ENCODE data around the gene GGTLC2.
"Not testable (repeated sequence)": the region's sequence is repeated elsewhere in the genome, so short reads cannot be mapped to it uniquely, and the experiment has no call there.

GGTLC2 gene

DNA sequence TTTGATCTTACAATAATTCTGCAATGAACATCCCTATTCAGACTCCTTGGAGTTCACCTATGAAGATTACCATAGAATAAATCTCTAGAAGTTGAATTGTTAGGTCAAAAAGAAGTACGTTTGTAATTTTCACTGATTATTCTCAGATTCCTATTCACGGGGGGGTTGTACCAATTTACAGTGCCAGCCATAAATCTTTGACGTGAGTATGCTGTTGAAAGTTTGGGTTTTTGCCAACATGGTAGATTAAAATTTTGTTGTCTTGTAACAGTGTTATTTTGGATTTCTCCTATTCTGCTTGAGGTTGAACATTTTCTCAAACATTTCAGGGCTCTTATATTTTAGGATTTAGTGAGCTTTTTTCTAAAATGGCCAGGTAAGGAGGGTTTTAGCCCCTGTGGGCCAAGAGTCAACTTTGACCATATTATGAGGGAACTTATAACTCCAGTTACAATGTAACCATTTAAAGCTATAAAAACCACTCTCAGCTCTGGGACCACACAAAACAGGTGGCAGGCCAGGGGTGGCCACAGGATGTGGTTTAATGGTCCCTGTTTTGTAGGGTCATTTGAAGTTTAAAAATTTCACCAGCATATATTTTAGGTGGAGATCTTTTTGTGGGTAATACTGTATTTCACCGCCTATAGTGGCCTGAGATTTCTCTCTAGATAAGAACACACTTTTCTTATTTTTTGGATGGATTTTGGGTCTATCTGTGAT is 25.8 kb downstream of the GGTLC2 start:
- DNase-seq, result no peak

DNA sequence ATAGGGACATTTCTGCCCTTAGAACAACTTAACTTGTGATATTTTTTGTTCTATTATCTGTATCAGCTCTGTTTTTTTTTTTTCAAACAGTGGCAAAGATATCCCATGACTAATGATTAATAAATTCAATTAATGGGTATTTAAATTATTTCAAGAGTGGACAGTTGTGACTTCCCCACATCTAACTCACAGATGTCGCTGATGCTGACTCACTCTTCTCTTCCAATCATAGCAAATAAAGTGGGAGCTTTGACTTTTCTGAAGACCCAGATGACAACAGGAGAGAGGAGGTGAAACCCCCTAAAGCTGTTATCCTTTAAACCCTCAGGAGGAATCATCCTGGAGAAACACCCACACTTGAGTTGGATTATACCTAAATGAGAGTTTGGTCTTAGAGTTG is 27.1 kb downstream of the GGTLC2 start:
- DNase-seq, result no peak

DNA sequence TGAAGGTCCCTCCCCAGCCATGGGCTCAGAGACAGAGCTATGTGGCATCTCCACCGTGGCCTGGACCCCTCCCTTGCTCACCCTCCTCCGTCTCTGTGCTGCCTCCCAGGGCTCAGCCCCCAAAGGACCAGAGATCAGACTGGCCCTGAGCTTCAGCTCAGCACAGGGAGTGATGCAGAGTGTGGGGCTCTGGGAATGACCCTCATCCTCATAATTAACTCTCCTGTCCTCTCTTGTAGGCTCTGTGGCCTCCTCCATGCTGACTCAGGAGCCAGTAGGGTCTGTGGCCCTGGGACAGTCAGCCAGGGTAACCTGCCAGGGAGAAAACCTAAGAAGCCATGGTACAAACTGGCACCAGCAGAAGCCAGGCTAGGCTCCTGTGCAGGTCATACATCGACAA is 28.7 kb downstream of the GGTLC2 start:
- DNase-seq, result no peak

DNA sequence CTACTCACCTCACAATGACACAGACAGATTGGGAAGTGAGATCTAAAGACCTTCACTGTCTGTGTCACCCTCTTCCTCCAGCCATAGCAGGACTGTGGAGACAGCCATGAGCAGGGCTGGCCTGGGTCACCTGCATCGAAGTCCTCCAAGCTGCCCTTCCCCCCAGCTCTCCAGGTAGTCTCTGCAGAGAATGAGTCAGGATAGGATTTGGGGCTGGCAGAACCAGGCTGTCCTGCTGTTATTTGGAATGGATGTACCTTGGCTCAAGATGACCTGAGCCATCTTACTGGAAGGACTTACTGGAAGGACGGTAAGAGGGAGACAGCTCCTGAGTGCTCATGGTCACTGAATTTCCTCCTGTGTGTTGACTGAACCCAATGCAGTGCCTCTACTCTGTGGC is 29.2 kb downstream of the GGTLC2 start:
- no peak for DNase-seq

DNA sequence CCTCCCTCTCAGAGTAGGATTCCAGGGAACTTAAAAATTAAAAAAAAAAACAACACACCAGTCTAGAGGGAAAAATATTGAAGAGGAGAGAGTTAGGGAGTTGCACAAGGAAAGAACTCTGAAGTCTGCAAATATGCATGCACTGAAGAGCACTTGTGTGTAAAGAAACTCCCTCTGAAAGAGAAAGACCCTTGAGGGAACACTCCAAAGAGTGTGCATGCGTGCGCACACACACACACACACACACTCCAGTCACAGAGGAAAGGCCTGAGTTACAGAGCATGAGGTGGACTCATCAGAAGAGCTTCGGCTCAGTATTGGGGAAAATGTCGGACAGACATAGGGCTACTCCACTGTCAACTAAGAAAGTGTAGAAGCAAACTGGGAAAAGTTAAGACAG is 30.1 kb downstream of the GGTLC2 start:
- DNase-seq, result no peak

DNA sequence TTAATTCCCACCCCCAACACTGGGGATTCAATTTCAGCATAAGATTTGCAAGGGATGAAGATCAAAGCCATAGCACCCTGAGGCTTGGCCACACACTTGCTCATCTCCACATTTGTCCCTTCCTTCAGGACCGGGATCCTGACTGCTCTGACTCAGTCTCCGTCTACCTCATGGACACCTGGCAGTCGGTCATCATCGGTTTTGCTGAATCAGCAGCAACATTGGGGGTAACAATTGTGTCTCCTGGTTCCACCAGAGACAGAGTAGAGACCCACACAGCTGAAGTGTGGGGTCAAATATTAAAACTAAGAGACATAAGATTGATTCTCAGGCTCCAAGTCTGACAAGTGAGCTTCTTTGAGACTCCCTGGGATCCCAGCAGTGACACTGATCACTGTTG is 34.6 kb downstream of the GGTLC2 start:
- no peak for DNase-seq

DNA sequence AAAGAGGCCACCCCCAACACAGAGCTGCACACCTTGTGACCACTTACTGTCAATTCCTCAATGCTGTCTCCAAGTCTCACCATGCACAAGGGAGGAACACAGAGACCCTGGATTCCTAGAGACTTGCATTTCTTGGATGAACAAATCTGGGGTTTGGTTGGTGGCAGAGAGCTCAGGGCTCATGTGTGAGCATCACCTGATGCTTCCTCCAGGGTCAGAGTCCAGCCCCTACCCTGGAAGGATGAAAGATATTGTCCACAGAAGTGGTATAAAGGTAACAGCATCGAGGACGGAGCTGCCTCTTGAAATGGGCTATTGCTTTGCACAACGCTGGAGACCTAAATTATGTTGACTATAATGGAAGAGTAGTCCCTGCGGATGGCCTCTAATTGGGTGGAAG is 36.0 kb downstream of the GGTLC2 start:
- no peak for DNase-seq

DNA sequence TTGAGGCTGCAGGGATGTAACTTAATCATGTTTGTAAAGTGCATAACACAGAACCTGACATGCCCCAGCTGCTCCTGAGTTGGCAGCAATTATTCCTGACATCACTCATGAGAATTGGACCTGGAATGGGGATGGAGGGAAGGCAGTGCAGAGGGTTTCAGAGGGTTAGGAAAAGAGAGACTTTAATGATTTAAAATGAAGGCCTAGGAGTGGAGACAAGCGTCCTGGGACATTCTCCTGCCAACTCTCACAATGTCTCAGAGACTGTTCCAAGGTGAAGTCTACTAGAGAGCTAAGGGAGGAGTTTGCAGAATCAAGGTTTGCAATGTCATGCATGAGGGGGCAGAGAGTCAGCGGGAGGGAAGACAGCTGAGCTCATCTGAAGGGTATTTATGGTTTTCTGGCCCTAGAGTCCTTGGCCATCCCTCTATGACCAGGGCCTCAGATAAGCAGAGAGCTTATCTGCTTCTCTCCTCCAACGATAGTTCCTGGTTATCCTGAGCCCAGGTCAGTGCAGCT is 36.9 kb downstream of the GGTLC2 start:
- no peak for DNase-seq

DNA sequence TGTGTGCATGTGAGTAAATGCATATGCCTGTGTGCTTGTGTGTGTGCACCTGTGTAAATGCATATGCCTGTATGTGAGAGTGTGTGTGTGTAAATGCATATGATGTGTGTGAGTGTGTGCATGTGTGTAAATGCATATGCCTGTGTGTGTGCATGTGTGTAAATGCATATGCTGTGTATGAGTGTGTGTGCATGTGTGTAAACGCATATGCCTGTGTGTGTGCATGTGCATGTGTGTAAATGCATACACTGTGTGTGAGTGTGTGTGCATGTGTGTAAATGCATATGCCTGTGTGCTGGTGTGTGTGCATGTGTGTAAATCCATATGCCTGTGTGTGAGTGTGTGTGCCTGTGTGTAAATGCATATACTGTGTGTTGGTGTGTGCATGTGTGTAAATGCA is 37.8 kb downstream of the GGTLC2 start:
- DNase-seq, result no peak

DNA sequence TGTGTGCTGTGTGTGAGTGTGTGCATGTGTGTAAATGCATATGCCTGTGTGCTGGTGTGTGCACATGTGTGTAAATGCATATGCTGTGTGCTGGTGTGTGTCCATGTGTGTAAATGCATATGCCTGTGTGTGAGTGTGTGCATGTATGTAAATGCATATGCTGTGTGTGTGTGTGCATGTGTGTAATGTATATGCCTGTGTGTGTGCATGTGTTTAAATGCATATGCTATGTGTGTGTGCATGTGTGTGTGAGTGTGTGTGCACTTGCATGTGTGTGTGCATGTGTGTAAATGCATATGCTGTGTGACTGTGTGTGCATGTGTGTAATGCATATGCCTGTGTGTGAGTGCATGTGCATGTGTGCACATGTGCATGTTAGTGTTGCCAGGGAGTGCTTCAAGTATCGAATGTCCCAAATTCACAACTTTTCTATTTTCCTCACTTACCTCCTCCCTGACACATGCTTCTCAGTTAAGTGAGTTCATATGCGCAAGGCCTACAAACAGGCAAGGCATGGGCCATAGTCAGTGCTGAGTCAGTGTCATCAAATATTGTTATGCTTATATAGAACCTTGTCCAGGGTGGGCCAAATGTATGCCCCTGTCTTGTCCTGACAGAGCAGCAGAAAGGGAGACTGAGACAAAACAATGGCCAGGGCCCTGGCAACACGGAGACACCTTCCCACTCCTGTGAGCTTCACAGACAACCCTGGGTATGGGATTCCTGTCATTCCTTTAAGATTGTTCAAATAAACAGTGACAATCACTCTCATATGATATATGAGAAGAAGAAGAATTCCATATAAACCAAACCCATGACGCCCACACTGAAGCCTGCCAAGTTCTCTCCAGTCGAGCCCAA is 38.6 kb downstream of the GGTLC2 start:
- no peak for DNase-seq

DNA sequence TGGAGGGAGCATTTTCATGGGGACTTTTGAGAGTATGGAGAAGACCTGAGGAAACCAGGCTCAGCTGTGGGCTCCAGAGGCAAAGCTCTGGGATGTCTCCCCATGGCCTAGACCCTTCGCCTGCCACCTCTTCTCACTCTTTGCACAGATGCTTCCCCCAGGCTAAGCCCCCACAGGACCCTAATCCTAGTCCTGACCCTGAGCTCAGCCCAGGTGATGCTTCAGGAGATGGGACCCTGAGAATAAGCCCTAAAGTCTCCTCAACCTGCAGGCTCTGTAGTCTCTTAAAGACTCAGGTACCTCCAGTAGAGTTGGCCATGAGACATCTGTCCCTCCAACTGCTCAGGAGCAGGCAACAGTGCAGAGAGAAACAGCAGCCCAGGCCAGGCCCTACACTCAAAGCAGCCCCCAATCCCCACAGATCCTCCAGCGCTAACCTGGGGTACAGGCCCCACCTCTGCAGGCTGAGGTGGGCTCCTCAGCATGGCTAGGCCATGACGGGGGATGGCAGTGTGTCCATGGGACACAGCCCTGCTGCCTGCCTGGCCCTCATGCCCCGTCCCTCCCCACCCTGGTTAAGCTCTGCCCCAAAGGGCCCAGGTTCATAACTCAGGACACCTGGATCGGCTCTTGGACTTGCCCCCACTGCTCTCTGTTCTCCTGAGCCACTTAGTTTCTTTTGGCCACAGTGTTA is 39.4 kb downstream of the GGTLC2 start:
- DNase-seq, result no peak

DNA sequence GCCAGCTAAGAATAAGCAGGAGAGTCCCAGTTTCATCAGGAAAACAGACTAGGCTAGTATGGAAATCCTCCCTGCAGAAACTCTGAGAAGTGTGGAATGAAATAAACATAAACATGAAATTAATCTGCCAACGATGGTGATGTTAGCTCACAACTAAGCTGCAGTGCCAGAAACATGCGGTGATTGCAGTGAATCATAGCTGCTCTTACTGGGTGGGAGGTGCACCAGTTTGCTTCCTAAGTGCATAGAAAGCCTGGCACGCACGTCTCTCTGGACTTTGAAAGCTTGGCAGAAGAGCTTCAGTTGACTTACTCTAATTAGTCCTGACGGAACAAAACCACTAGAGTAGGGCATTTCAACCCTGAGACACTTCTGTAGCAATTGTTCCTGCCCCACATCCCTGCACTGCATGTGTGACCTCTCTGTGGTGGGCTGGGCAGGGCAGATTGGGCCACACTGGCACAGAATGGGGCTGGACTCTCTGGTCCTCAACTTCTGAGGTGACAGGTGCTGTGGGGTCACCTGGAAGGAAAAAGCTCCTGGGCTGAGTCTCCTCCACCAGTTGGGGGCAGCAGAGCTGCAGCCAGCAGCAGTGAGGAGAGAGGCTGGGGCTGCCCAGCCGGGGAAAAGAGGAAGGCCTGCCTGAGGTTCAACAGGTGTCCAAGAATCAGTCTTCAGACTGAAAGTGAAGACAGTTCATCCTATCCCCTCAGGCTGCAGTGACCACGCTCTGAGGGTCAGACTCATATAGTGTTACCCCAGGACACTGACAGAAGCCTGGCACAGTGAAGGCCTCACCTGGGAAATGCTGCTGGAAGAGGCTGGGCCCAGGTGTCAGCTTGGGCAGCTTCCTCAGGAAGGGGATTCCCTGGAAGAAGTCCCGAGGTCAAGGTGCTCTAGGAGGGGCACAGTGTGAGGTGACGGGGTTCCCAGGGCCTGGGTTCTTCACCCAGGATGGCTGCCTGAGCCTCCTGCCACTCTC is 40.5 kb downstream of the GGTLC2 start:
- no peak for DNase-seq

DNA sequence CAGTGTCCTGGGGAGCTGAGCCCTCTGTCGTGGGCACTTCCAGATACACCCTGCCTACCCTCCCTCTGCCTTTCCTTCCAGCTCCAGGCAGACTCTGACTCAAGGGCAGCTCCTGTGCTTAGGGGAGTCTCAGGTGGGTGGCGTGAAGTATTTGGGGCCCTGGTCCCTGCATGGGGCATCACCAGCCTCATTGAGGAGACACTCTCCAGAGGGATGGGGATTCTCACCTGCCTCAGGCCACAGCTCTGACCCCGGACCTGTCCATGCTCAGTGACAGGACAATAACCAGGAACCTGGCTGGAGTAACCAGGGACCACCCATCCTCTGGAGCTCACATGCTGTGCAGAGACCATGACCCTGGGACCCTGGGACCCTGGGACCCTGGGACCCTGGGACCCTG is 41.2 kb downstream of the GGTLC2 start:
- no peak for DNase-seq

DNA sequence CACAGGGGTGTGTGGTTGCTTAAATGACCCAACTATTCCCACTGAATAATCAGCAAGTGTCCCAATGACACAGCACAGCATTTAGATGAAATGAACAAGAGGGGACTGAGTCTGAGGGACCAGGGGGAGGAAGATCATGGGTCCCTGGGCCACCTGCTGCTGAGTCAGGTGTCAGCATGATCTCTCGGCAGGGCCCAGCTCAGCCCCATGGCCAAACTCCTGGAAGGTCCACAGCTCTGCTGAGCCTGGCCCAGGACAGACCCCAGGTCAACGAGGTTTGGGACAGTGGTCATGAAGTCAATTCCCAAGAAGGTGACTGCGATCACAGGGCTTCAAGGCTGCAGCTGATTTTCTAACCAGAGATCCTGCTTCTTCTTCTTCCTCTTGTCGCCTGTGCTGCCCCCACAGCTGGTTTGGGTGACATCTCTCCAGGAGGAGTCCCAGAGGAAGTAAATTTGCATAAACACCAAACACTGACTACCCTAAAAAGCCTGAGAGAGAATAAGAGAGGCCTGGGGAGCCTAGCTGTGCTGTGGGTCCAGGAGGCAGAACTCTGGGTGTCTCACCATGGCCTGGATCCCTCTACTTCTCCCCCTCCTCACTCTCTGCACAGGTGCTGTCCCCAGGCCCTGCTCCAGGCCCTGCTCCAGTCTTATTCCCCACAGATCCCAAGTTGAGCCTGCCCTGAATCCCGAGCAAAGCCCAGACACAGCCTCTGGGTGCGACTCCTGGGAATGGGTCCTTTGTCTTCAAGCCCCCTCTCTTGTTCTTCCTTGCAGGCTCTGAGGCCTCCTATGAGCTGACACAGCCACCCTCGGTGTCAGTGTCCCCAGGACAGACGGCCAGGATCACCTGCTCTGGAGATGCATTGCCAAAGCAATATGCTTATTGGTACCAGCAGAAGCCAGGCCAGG is 42.0 kb downstream of the GGTLC2 start:
- DNase-seq, result not testable (repeated sequence)

DNA sequence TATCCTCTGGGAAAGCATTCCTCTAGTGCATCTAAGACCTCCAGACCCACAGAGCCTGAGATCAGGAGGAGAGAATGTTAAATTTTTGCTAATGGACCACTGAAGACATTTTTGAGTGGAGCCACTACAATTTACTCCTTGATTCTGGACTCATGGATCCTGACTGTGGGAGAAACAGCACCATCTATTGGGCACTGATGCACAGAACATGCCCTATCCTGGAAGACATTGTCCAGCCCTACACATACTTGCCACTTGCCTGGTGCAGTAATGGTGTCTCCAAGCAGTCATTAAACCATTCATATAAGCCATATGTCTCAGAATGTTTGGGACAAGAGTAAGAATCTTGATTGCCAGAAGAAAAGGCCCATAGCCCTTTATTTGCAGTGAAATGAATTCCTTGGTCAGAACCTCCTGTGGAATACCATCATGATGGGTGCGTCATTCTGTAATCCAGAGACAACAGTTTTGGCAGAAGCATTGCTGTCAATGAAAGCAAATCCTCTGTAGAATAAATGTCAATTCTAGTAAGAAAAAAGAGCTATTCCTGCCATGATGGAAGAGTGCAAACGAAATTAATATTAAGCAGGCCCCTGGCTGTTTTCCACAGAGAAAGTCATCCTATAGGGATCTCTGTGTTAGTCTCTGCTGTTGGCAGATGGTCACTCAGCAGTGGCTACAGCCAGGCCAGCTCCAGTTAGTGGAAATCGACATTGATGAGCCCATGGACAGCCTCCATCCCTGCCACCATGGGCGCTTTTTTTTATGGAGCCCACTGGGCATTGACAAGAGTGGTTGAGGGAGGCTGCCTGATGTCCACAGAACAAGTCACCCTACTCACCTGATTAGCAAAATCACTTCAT is 43.5 kb downstream of the GGTLC2 start:
- DNase-seq, result peak; percentile 28

DNA sequence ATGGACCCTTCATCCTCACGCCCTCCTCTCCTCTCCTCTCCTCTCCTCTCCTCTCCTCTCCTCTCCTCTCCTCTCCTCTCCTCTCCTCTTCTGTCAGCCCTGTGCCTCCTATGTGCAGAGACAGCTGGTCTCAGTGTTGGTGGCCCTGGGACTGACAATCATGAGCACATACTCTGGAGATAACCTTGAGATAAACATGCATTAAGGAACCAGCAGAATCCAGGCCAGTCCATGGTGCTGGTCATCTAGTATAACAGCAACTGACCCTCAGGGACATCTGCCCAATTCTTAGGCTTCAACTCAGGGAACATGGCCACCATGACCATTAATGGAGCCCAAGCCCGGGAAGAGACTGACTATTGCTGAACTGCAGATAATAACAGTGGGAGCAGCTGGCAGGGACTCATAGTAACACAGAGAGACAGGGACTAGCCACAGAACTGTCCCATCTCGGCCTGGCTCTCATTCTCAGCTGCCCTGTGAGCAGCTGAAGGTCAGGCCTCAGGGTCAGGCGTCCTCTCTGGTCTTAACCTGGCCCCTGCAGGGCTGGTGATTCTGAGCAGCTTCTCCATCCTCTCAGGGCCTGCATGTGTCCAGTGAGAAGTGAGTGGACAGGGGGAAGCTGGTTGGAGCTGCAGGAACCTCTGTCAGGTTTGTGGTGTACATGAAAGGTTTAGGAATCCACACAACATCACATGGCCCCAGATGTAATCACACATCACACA is 45.4 kb downstream of the GGTLC2 start:
- DNase-seq, result no peak

DNA sequence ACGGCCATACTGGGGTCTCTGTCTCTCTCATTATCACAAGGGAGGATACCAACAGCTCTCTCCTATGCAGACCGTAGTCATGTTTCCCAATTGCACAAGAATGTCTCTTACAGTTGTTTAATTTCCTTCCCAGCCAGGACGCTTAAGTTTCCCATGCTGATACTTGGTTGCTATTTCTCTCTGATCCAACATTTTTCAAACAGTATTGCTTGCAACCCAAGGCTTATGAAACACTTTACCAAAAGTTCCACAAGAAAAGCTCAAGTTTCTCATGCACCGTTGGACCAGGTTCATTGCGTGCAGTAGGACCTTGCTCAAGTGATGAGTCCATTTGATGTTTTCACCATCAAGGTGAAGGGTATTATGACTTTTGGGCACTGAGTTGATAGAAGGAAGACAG is 46.6 kb downstream of the GGTLC2 start:
- no peak for DNase-seq

DNA sequence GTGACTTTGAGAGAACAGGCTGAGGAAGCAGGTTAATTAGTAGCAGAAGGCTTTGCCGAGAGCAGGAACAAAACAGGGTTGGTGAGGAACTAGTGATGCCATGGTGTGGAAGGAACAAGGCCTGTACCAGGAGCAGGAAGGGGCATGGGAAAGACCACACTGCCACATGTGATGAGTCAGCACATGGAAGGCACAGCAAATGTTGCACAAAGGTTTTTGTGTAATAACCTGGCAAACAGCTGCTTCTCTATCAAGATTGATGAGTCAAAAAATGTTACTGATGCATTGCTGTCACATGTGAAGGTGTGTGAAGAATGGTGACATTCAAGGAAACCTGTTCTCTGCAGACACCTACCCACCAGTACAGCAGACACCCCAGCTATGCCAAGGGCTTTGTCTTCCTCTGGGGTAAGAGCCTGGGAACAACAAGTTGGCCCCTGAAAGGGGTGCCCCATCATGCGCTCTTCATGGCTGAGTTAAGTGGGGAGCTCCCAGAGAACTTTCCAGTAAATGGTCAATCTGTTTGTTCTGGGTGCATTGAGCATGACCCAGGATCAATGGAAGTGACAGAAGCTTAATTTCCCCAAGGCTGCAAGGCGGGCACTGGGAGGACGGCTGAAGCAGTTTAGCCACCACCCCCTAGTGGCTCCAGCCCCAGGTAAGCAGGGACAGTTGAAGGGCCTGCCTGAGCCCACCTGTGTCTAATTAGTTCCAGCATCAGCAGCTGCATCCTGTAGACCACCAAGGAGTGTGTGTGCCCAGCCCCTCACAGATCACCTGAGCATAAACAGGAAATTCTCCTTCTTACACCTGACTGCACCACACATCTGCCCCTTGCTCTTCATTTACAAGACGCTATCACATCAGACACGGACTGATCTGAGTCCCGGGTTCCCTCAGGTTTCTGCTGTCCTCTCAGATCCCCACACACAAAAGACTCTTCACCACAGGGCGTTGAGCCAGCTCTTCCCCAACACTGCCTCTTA is 47.6 kb downstream of the GGTLC2 start:
- DNase-seq, result no peak

Measured in NCI-H1092 treated with DMSO at 0.1 percent for 48 hours (cell line).